GM13977 (cell line): ENCODE results near the gene OGA.

Experiments used
- DNase-seq: peaks from one replicate; pipeline ENCODE4 v3.0.0; 2012; ENCODE audit warnings: low spot score
- CTCF ChIP-seq: IDR thresholded peaks from 2 replicates; pipeline ENCODE4 v1.5.1; 2012; ENCODE audit warnings: mild to moderate bottlenecking, control low read depth; ENCODE audit not compliant: insufficient read depth; ENCODE audit errors: extremely low read depth, missing control alignments
- in situ Hi-C: fragments of 300-500 bp; cut with MboI; formaldehyde crosslinking; loops from one replicate; pipeline ENCODE4 v1.12.0; 2022; ENCODE audit warnings: low sequenced_read_pairs, low pct_unique_long_range_greater_than_20kb, mixed read lengths, inconsistent platforms; ENCODE audit not compliant: unreplicated experiment

OGA gene

GRCh38 chr10:101785801-101786200, 32.4 kb downstream of the OGA start:
- DNase-seq = no peak
- TF ChIP-seq CTCF = no peak
- in situ Hi-C loops = no loop called here

GRCh38 chr10:101784558-101784957, 33.7 kb downstream of the OGA start:
- in situ Hi-C loops = loop anchor here (5.0 kb wide), 1 partner anchor 182 kb away; no protein-coding TSS in a partner anchor
- DNase-seq = no peak

GRCh38 chr10:101783736-101784118, 34.5 kb downstream of the OGA start:
- peak; percentile 13 for DNase-seq
- in situ Hi-C loops = loop anchor here (5.0 kb wide), 1 partner anchor 181 kb away; no protein-coding TSS in a partner anchor
- no peak for TF ChIP-seq CTCF

More at GRCh38 chr10:101784558-101784957, 33.7 kb downstream of the OGA start:
- no peak for TF ChIP-seq CTCF

- no peak for TF ChIP-seq CTCF
- in situ Hi-C loops = loop anchor here (5.0 kb wide), 1 partner anchor 181 kb away; no protein-coding TSS in a partner anchor
- peak; percentile 92 for DNase-seq
These were observed 35.2 kb downstream of the OGA start, which contains the start of gene NPM3 for GRCh38 chr10:101782811-101783735. TSS of gene NPM3 (minus strand) at chr10:101783446. CDS start at chr10:101783390, 56 bp downstream.

- DNase-seq = peak; percentile 27
- in situ Hi-C loops = loop anchor here (5.0 kb wide), 1 partner anchor 180 kb away; no protein-coding TSS in a partner anchor
- TF ChIP-seq CTCF = no peak
These were observed 36.0 kb downstream of the OGA start for GRCh38 chr10:101781984-101782810.

GRCh38 chr10:101781655-101781983, 36.6 kb downstream of the OGA start:
- in situ Hi-C loops = loop anchor here (5.0 kb wide), 1 partner anchor 179 kb away; no protein-coding TSS in a partner anchor
- no peak for TF ChIP-seq CTCF
- DNase-seq = peak; percentile 13
